Stimulated activated CD4-positive, alpha-beta T cell treated with anti-CD3 and anti-CD28 coated beads, Interleukin-1b, Interleukin-23, amount 100 ng/mL, for 4 hours (primary cell): ENCODE data around the gene PSMG3.

ENCODE experiments used
- DNase-seq, 2 donors: peaks; one replicate each; pipeline ENCODE4 v3.0.0-alpha.2; 2020; ENCODE audit warnings: low read depth in 2 of 2

PSMG3 gene

GRCh38 chr7:1580422-1581030, 10.7 kb upstream of the PSMG3 start:
- DNase-seq, result no peak

DNA sequence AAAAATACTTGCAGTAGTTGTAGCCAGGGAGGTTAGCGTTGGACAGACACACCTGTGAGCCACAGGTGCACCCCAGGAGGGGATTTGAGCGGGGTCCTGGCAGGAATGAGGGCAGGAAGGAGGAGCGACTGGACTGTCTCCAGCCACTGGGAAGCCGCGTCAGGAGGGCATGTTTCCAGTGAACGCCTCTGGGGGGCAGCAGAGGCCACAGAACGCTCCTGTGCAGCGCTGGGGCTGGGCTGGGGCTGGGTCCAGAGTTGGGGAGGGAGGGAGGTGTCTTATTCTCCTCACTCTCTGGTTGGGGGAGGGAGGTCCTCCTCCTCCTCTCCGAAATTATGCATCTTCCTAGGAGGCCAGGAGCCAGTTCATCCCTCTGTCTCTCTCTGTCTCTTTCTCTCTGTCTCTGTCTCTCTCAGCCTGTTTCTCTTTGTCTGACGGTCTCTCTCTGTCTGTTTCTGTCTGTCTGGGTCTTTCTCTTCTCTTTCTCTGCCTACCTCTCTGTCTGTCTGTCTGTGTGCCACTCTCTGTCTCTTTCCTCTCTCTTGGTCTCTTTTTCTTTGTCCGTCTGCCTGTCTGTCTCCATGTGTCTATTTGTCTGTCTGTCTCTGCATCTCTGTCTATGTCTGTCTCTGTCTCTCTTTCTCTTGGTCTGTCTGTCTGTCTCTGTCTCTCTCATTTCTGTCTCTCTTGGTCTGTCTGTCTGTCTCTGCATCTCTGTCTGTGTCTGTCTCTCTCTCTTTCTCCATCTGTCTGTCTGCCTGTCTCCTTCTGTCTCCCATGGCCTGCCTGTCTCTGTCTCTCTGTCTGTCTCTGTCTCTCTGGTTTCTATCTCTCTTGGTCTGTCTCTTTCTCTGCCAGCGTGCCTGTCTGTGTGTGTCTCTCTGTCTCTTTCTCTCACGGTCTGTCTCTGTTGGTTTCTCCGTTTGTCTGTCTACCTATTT, 9.9 kb upstream of the PSMG3 start:
- DNase-seq, result peak; percentile 65

DNA sequence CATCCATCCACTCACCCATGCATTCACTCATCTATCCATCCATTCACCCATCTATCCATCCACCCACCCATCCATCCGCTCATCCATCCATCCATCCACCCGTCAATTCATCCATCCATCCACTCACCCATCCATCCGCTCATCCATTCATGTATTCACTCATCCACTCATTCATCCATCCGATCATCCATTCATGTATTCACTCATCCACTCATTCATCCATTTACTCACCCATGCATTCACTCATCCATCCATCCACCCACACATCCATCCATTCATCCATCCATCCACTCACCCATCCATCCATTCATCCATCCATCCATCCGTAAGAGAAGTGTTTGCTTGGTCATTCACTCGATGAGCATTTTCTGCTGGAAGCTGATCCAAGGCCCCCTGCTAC, 8.7 kb upstream of the PSMG3 start:
- DNase-seq, result no peak

DNA sequence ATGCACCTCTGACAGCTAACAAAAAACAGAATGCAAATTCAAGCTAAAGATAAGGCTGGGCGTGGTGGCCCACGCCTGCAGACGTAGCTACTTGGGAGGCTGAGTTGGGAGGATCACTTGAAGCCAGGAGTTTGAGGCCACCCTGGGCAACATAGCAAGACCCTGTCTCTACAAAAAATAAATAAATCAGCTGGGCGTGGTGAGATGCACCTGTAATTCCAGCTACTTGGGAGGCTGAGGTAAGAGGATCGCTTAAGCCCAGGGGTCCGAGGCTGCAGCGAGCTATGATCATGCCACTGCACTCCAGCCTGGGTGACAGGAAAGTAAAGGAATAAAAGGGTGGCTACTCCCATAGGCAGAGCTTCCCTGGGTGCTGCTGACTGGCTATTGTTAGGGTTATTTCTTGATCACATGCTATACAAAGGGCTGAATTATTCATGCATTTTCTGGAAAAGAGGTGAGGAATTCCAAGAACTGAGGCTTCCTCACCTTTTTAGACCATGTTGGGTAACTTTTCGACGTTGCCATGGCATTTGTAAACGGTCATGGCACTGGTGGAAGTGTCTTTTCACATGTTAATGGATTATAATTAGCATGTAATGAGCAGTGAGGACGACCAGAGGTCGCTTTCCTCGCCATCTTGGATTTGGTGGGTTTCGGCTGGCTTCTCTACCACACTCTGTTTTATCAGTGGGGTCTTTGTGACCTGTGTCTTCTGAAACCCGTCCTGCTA, 6.9 kb upstream of the PSMG3 start:
- DNase-seq, result no peak

- no peak for DNase-seq
These were observed 6.0 kb upstream of the PSMG3 start for GRCh38 chr7:1575809-1576208.

DNA sequence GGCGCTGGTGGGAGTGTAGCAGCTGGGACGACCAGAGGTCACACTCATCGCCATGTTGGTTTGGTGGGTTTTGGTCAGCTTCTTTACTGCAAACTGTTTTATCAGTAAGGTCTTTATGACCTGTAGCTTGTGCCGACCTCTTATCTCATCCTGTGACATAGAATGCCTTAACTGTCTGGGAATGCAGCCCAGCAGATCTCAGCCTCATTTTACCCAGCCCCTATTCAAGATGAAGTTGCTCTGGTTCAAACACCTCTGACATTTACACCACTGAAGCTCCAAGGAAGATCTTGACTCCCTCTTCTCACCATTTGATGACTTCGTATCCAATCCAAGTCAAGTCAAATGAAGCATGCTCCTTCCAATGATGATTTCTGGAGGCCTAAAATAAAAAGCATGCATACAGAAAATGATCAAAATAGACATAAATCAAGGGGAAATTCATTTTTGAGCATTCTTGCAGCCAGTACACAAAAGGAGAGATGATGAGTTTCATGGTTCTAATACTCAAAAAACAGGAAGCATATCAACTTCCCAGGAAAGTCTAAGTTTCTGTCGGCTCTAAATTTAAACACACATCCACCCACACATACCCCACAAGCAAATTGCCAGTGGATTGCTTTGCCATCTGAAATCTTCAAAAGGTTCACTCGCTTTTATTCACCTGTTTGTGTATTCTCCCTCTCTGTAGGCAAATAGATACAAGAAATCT, 2.4 kb upstream of the PSMG3 start:
- no peak for DNase-seq

- DNase-seq, result no peak
These were observed 396 bp downstream of the PSMG3 start for GRCh38 chr7:1569440-1569832.

- DNase-seq, result no peak
These were observed 816 bp downstream of the PSMG3 start for GRCh38 chr7:1569016-1569415.

DNA sequence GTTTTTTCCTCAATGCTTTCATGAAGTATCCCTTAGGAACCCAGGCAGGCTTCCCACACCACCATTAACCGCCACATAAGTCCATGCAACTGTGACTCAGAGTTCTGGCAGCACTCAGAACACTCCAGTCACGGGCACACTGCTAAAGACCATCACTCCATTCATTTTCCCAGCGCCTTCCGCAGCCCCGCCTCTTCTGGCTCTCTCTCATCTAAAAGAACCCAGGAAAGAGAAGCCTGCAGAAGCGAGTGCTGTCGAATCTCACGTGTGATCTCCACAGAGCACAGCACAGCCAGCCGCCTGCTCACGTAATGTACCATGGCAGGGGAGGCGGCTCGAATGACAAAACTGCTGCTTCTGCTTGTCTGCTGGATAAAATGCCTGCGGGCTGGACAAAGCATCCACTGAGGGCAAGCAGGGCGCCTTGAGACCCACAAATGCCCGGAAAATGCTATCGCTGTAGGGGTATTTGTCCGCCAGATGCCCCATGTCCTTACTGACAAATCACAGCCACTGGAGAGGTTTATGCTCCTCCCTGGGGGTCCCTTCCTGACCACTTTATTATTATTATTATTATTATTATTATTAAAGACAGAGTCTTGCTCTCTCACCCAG, 1.8 kb downstream of the PSMG3 start:
- DNase-seq, result no peak

- DNase-seq, result no peak
These were observed 2.6 kb downstream of the PSMG3 start for GRCh38 chr7:1567049-1567771.

- no peak for DNase-seq
These were observed 3.2 kb downstream of the PSMG3 start for GRCh38 chr7:1566687-1567048.

GRCh38 chr7:1564603-1565022, 5.2 kb downstream of the PSMG3 start:
- no peak for DNase-seq

DNA sequence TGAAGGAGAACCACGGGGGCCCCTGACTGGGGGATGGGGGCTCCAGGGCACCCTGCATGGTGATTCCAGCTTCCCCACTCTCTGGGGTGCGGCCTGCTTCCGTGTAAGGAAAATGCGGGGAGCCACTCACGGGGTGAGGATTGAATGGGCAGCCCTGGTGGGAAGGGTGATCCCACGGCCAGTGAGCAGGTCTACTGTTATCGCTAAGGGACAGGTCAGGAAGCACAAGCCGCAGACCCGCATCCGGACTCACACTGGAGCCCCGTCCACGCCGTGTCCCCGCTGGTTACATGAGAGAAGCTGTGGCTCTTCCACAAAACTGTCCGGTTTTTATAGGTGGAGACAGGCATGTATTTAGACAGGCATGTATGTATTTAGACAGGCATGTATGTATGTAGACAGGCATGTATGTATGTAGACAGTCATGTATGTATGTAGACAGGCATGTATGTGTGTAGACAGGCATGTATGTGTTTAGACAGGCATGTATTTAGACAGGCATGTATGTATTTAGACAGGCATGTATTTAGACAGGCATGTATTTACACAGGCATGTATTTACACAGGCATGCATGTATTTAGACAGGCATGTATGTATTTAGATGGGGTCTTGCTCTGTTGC, 5.7 kb downstream of the PSMG3 start:
- no peak for DNase-seq

DNA sequence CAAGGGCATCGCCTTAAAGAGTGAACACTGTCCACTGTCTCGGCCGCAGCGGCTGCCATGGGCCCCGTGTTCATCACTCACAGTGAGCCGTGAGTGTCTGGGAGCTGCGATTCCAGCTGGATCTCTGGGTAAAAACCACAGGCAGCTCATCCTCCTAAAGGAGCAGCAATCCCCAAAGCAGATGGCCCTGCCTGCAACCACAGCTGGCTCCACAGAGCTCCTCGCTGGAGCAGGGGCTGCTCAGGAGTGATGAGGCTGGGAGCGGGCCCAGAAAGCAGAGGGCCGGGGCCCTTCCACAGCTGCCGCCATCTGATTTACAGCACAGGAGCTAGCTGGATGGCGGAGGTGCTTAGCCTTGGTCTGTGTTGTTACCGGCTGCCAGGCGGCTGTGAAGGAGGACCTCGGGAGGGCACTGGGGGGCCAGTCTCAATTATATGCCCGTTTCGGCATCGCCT, 7.2 kb downstream of the PSMG3 start:
- no peak for DNase-seq

GRCh38 chr7:1562116-1562515, 7.7 kb downstream of the PSMG3 start:
- no peak for DNase-seq

DNA sequence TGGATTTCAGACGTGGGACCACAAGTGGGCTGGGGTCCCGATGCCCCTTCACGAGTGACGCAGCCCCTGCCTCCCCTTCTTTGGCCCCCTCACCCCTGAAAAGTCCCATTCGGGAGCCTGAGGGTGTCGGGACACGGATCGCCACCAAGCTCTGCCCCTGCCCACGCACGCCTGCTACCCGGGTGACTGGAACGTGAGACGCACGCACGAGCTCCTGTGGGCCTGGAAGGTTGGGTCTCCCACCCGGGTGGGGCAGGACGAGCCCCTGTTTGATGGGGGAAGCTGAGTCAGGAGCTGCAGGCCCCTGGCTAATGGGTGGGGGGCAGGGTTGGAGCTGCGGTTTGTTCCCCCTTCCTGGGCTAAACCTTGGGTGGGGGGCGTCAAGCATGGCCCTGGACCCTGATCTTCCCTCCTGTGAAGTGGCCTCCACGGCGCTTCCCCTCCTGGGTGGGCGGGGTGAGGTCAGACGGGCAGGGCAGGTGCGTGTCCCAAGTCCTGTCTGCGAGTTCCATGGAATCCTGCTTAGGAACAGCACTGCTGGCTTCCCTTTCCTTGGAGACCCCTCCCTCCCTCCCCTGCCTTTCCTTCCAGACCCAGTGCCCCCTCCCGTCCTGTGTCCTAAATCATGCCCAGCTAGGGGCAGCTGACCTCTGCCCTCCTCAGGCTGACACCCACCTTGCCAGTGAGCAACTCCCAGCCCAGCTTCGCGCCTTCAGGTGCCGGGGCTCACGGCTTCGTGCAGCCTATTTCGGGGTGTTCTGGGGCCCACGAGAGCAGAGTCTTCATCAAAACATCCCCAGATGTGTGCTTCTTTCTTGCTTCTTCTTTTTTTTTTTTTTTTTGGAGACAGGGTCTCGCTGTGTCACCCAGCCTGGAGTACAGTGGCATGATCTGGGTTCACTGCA, 8.5 kb downstream of the PSMG3 start:
- DNase-seq, result no peak

GRCh38 chr7:1560620-1561031, 9.2 kb downstream of the PSMG3 start:
- no peak for DNase-seq

DNA sequence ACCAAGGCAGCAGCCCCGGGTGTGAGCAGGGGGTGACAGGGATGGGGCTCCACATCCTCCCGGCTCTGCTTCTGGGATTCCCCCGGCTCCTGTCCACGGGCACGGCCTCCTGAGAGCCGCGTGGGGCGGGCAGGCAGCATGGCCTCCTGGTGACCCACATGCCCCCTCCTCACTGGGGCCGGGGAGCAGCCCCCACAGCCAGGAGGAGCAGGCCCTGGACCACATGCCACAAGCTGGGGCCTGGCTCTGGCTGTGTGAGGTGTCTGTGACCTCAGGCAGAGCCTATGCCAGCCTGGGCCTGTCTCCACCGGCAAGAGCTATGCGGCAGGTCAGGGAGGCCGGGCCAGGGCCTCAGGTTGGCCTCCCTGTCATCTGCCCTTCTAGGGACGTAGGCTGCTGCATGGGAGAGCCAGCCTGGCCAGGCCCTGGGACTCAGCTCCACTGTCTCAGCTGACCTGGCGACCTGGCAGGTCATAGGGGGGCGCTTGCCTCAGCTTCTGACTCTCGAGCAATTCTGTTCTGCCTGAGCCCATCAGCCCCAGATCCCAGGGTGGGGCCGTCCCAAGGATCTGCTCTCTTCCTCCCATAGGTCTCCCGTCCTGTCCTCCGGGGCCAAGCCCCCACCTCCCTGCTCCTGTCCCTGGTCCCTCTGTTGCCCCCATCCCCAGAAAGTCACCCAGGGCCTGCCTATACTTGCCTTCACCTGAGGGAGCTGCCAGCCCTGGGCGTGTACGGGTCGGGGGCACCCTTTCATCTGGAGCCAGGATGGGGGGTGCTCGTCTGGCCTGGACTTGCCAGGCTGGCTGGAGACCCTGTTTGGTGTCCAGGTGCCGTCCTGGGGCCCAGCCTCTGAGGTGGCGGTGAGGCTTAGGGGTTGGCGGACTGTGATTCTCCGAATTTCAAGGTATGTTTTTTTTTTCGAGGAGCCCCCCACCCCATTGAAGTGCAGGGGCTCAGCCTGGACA, 9.9 kb downstream of the PSMG3 start:
- DNase-seq, result no peak
